Measurements from ENCODE around the gene KRTAP12-2. TPM values are rescaled to one million over a fixed set of nuclear protein-coding genes. Genes with fewer than 3 reads are reported as not detected.

Gene KRTAP12-2
- total RNA-seq, 1 experiment from 2014 or later, result not detected

- TF ChIP-seq CTCF (IDR thresholded peaks at IDR 0.05; ENCODE audit: insufficient read depth in 1 of 2, low read depth in 1 of 2, low read length in 1 of 2, severe bottlenecking in 1 of 2, unreplicated experiment in 1 of 2), result no peak
- ChIA-PET CTCF (no interaction called here), POLR2A (no interaction called here)
- peaks cover 48% of the 10 kb centered on the region for H3K9me3 Mint-ChIP-seq (ENCODE audit: unreplicated experiment)
- peaks cover 12% of the 10 kb centered on the region; the same call in 1 of the 2 replicates for H3K9me3 ChIP-seq
- H3K4me1 ChIP-seq, result no peaks in the 10 kb centered on the region
- H3K4me3 ChIP-seq (ENCODE audit: low read depth, low read length), result no peak overlapping the region
- H3K36me3 Mint-ChIP-seq (ENCODE audit: insufficient read depth, unreplicated experiment), result no peaks in the 10 kb centered on the region
- H3K27ac Mint-ChIP-seq (ENCODE audit: unreplicated experiment), result no peak overlapping the region
- H3K27me3 Mint-ChIP-seq (ENCODE audit: insufficient read depth, unreplicated experiment), result no peaks in the 10 kb centered on the region
- H3K36me3 ChIP-seq (ENCODE audit: control insufficient read depth, insufficient read depth, low read length), result no peaks in the 10 kb centered on the region
- DNase-seq, result no peak
- no peaks in the 10 kb centered on the region for H3K27me3 ChIP-seq (replicated peaks; ENCODE audit: control insufficient read depth, insufficient read depth, low read length)
- no peaks in the 10 kb centered on the region for H3K4me1 Mint-ChIP-seq (ENCODE audit: low read depth, unreplicated experiment)
- intact Hi-C loops (cut with micrococcal nuclease; ENCODE audit: unreplicated experiment), result no loop called here
- no TSS peak for BruUV-seq (replicated peaks)
- no peak overlapping the region for H3K4me3 Mint-ChIP-seq (ENCODE audit: unreplicated experiment)
Observed at GRCh38 chr21:44626262-44626661, 40.5 kb downstream of the KRTAP12-2 start.

GRCh38 chr21:44625756-44626155 lies 41.0 kb downstream of the KRTAP12-2 start:
- Mint-ChIP-seq H3K4me3 (ENCODE audit: unreplicated experiment) (no peak overlapping the region), H3K9me3 (ENCODE audit: unreplicated experiment) (peaks cover 46% of the 10 kb centered on the region), H3K4me1 (ENCODE audit: low read depth, unreplicated experiment) (no peaks in the 10 kb centered on the region), H3K27ac (ENCODE audit: unreplicated experiment) (no peak overlapping the region), H3K27me3 (ENCODE audit: insufficient read depth, unreplicated experiment) (no peaks in the 10 kb centered on the region), H3K36me3 (ENCODE audit: insufficient read depth, unreplicated experiment) (no peaks in the 10 kb centered on the region)
- H3K36me3 ChIP-seq (ENCODE audit: control insufficient read depth, insufficient read depth, low read length), result no peaks in the 10 kb centered on the region
- intact Hi-C loops (cut with micrococcal nuclease; ENCODE audit: unreplicated experiment), result no loop called here
- DNase-seq, result no peak
- peaks cover 14% of the 10 kb centered on the region for H3K9me3 ChIP-seq
- no peaks in the 10 kb centered on the region for H3K27me3 ChIP-seq (replicated peaks; ENCODE audit: control insufficient read depth, insufficient read depth, low read length)
- H3K4me1 ChIP-seq, result no peaks in the 10 kb centered on the region
- CTCF ChIA-PET, result no interaction called here
- TF ChIP-seq CTCF (IDR thresholded peaks at IDR 0.05; ENCODE audit: insufficient read depth in 1 of 2, low read depth in 1 of 2, low read length in 1 of 2, severe bottlenecking in 1 of 2, unreplicated experiment in 1 of 2), result no peak
- POLR2A ChIA-PET, result no interaction called here
- no peak overlapping the region for H3K4me3 ChIP-seq (ENCODE audit: low read depth, low read length)
- no TSS peak for BruUV-seq (replicated peaks)

GRCh38 chr21:44623575-44623974 lies 43.2 kb downstream of the KRTAP12-2 start:
- TF ChIP-seq CTCF (IDR thresholded peaks at IDR 0.05; ENCODE audit: insufficient read depth in 1 of 2, low read depth in 1 of 2, low read length in 1 of 2, severe bottlenecking in 1 of 2, unreplicated experiment in 1 of 2), result no peak
- Mint-ChIP-seq H3K9me3 (ENCODE audit: unreplicated experiment) (peaks cover 54% of the 10 kb centered on the region), H3K4me3 (ENCODE audit: unreplicated experiment) (no peak overlapping the region), H3K36me3 (ENCODE audit: insufficient read depth, unreplicated experiment) (no peaks in the 10 kb centered on the region), H3K27me3 (ENCODE audit: insufficient read depth, unreplicated experiment) (no peaks in the 10 kb centered on the region), H3K27ac (ENCODE audit: unreplicated experiment) (no peak overlapping the region), H3K4me1 (ENCODE audit: low read depth, unreplicated experiment) (no peaks in the 10 kb centered on the region)
- CTCF ChIA-PET, result no interaction called here
- no TSS peak for BruUV-seq (replicated peaks)
- Histone ChIP-seq H3K4me3 (ENCODE audit: low read depth, low read length) (no peak overlapping the region), H3K27me3 (replicated peaks; ENCODE audit: control insufficient read depth, insufficient read depth, low read length) (no peaks in the 10 kb centered on the region), H3K36me3 (ENCODE audit: control insufficient read depth, insufficient read depth, low read length) (no peaks in the 10 kb centered on the region), H3K4me1 (no peaks in the 10 kb centered on the region), H3K9me3 (peaks cover 24% of the 10 kb centered on the region)
- DNase-seq, result no peak
- POLR2A ChIA-PET, result no interaction called here
- intact Hi-C loops (cut with micrococcal nuclease; ENCODE audit: unreplicated experiment), result no loop called here

All from Caco-2 (cell line).